Mucosa of rectum (tissue), 2 donors: Measurements from ENCODE around the gene FNDC8.

Experiments used
- H3K27ac ChIP-seq, 2 donors: one replicate each; pipeline ENCODE4 v1.7.0; 2013; ENCODE audit warnings: inconsistent platforms in 2 of 2, low read depth in 2 of 2, low read length in 2 of 2
- H3K27me3 ChIP-seq, 2 donors: one replicate each; pipeline ENCODE4 v1.7.0; 2013; ENCODE audit warnings: low read length in 2 of 2; ENCODE audit not compliant: control insufficient read depth in 2 of 2, insufficient read depth in 2 of 2
- H3K36me3 ChIP-seq, 2 donors: one replicate each; pipeline ENCODE4 v1.7.0; 2013; ENCODE audit warnings: low read length in 2 of 2; ENCODE audit not compliant: control insufficient read depth in 2 of 2, insufficient read depth in 2 of 2
- H3K4me1 ChIP-seq, 2 donors: one replicate each; pipeline ENCODE4 v1.7.0; 2013; ENCODE audit warnings: low read length in 2 of 2, mild to moderate bottlenecking in 1 of 2; ENCODE audit not compliant: control insufficient read depth in 2 of 2, insufficient read depth in 2 of 2
- H3K4me3 ChIP-seq, 2 donors: one replicate each; pipeline ENCODE4 v1.7.0; 2013; ENCODE audit warnings: low read length in 2 of 2
- H3K9ac ChIP-seq, 2 donors: one replicate each; pipeline ENCODE4 v1.7.0; 2013; ENCODE audit warnings: low read length in 2 of 2, low read depth in 1 of 2, mild to moderate bottlenecking in 1 of 2
- H3K9me3 ChIP-seq, 2 donors: one replicate each; pipeline ENCODE4 v1.7.0; 2013; ENCODE audit warnings: low read length in 2 of 2; ENCODE audit not compliant: control insufficient read depth in 2 of 2
- donor health status: healthy.
- donor health status: Normal muscosa, but diverticular disease.

FNDC8 gene

DNA sequence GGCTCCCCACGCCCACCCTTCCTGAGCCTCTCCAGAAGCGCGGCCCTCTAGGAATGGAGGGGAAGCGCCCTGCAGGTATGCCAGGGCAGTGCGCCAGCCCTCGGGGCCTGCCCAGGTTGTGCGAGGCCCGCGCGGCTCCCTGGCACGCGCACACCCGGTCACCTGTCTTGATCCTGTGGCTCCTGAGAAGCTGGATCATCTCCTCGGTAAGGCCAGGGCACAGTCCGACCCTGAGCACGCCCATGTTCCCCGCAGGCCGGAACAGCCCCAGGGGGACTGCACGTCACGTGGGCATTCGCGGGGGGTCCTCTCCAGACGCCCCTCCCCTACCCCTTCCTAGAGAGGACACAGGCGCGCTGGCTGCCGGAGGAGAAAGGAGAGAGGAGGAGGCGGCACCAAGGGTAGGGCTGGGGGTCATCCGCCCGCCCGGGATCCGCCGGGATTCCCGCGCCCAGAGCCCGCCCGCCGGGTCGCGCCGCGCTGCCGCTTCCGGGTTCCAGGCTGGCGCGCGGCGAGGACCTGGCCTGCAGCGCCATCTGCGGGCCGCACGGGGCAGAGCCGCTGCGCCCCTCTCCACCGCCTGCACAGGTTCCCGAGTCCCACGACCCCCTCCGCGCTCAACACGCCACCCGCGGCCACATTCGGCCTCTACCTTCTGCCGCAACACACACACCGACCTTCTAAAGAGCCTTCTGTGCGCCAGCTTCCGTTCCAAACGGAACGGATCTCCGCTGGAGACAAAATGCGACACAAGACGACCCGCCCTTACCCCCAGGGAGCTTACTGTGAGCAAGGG lies 1.8 kb upstream of the FNDC8 start, which contains the start of gene RAD51D:
TSS of gene RAD51D (minus strand) at position 491 of the 796 bp plus-strand sequence. CDS start at position 244, 247 bp downstream.
- H3K27ac ChIP-seq: peak within 1 kb of the TSS; percentile 42 to 79
- peak within 1 kb of the TSS; percentile 85 to 89 for H3K4me3 ChIP-seq
- no peaks in the 10 kb centered on the region for H3K27me3 ChIP-seq
- H3K36me3 ChIP-seq: no peaks in the 10 kb centered on the region
- peak within 1 kb of the TSS; percentile 80 to 88 for H3K9ac ChIP-seq
- H3K9me3 ChIP-seq: no peaks in the 10 kb centered on the region
- H3K4me1 ChIP-seq: peaks cover 0 to 5% of the 10 kb centered on the region in 2 donors

DNA sequence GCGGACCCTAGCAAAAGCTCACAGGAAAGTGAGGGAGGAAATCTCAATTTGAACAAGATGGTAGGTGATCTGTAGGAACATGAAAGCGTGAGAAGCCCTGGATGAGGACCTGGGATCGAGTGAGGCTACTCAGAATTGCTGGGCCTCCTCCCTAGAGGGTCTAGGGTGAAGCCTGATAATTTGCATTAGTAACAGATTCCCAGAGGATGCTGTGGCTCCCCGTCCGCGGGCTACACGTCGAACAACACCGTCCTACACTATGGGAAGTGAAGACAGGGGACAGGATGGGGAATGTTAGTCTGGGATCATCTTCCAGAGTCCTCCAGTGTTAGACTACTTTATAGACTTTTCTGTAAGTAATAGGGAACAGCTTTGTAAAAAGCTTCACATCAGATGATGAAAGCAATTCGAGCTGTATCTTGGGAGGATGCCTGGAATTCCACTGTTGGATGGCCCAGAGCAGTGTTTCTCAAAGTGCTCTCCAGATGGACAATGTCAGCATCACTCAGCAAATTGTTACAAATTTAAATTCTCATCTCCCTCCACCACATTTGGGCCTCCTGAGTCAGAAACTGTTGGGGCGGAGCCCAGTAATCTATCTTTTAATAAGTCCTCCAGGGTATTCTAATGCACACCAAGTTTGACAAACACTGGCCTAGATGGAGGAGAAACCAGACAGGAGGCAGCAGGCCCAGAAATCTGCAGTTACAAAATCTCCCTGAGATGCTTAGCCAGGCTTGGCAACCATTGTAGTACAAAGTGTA lies 6.5 kb downstream of the FNDC8 start:
- Histone ChIP-seq H3K9ac (no peak overlapping the region), H3K4me3 (no peak overlapping the region), H3K36me3 (peaks cover 7 to 18% of the 10 kb centered on the region in 2 donors), H3K9me3 (no peaks in the 10 kb centered on the region), H3K27me3 (no peaks in the 10 kb centered on the region), H3K27ac (no peak overlapping the region), H3K4me1 (peaks cover 0 to 2% of the 10 kb centered on the region in 2 donors)

GRCh38 chr17:35129154-35129972 lies 7.9 kb downstream of the FNDC8 start:
- peaks cover 19 to 32% of the 10 kb centered on the region in 2 donors for H3K36me3 ChIP-seq

GRCh38 chr17:35129973-35130351 lies 8.5 kb downstream of the FNDC8 start:
- no peak overlapping the region for H3K9ac ChIP-seq
- H3K9me3 ChIP-seq: no peaks in the 10 kb centered on the region
- peaks cover 20 to 38% of the 10 kb centered on the region in 2 donors for H3K36me3 ChIP-seq
- no peaks in the 10 kb centered on the region for H3K27me3 ChIP-seq
- no peak overlapping the region for H3K27ac ChIP-seq
- no peak overlapping the region for H3K4me3 ChIP-seq
- H3K4me1 ChIP-seq: peaks cover 0 to 2% of the 10 kb centered on the region in 2 donors

More at GRCh38 chr17:35129154-35129972, 7.9 kb downstream of the FNDC8 start:
- H3K4me3 ChIP-seq: no peak overlapping the region
- no peaks in the 10 kb centered on the region for H3K27me3 ChIP-seq
- H3K4me1 ChIP-seq: peaks cover 0 to 2% of the 10 kb centered on the region in 2 donors
- no peak overlapping the region for H3K9ac ChIP-seq
- no peaks in the 10 kb centered on the region for H3K9me3 ChIP-seq
- H3K27ac ChIP-seq: no peak overlapping the region

GRCh38 chr17:35130392-35130791 lies 9.0 kb downstream of the FNDC8 start:
- H3K36me3 ChIP-seq: peaks cover 24 to 43% of the 10 kb centered on the region in 2 donors
- H3K9me3 ChIP-seq: no peaks in the 10 kb centered on the region
- H3K9ac ChIP-seq: no peak overlapping the region
- no peaks in the 10 kb centered on the region for H3K27me3 ChIP-seq
- no peak overlapping the region for H3K27ac ChIP-seq
- H3K4me1 ChIP-seq: peaks cover 0 to 2% of the 10 kb centered on the region in 2 donors
- H3K4me3 ChIP-seq: no peak overlapping the region

DNA sequence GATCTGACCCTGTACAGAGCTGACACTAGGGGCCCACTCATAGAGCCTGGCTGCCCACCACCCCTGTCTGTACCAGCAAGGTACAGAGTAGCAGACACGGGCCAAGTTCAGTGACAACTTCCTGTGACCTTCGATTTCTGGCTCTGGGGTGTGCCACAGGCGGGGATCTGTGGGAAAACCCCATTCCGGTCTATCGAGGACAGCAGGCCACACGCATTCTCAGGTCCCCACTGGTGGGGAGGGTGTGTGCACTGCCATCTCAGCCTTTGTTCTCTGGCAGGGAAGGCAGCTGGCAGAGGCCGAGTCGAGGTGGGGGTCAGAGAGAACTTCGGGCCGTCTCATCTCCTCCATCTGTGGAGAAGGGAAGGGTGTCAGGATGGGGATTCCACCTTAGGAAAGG lies 10.7 kb downstream of the FNDC8 start:
- Histone ChIP-seq H3K4me1 (peaks cover 0 to 2% of the 10 kb centered on the region in 2 donors), H3K27me3 (no peaks in the 10 kb centered on the region), H3K9me3 (no peaks in the 10 kb centered on the region), H3K4me3 (no peak overlapping the region), H3K27ac (no peak overlapping the region), H3K9ac (no peak overlapping the region), H3K36me3 (peaks cover 35 to 59% of the 10 kb centered on the region in 2 donors)

DNA sequence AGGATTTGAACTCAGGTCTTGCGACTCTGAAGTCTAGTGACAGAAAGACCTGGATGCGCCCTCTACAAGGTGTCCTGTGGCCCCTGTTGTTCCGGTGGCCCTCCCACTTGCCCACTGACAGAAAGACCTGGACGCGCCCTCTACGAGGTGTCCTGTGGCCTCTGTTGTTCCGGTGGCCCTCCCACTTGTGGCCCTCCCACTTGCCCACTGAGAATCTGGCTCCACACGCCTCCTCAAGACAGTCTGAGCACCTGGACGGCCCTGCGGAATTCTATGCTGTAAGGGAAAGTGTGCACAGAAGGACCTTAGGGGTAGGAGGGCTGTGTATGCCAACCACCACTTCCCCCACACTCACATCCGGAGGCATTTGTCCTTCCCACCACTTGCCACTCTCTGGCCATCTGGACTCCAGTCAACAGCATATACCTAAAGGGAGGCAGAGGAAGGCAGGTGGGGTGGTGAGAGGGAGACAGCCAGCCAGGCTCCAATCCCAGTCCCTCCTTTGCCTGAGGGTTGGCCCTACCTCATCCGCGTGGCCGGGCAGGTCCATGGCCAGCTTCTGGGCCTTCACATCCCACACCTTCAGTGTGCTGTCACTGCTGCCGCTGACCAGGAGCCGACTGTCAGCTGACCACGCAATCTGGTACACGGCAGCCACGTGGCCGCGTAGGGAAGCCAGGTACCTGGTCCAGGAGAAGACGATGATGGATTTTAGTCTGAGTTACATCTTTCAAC lies 11.6 kb downstream of the FNDC8 start:
- Histone ChIP-seq H3K9ac (no peak overlapping the region), H3K27me3 (no peaks in the 10 kb centered on the region), H3K4me3 (no peak overlapping the region), H3K4me1 (peaks cover 0 to 2% of the 10 kb centered on the region in 2 donors), H3K27ac (no peak overlapping the region), H3K9me3 (no peaks in the 10 kb centered on the region), H3K36me3 (peaks cover 38 to 63% of the 10 kb centered on the region in 2 donors)

DNA sequence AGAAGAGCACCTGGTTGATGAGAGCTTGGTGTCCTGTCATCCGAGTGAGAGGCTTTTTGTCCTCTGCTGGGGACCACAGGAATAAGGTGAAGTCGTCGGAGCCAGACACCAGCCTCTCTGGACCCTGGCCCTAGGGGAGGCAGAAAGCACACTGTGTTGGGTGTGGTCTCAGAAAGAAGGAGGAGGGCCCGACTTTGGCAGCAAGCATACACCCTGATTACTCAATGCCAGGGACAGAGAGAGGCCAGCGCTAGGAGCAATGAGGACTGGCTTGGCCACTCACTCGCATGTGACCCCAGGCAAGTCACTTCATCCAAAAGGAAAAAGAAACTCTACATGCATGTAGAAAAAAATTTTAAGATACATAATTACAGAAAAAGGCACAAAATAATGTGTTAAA lies 13.9 kb downstream of the FNDC8 start:
- Histone ChIP-seq H3K36me3 (peaks cover 45 to 66% of the 10 kb centered on the region in 2 donors), H3K27ac (no peak overlapping the region), H3K27me3 (no peaks in the 10 kb centered on the region), H3K9ac (no peak overlapping the region), H3K4me1 (peaks cover 0 to 2% of the 10 kb centered on the region in 2 donors), H3K4me3 (no peak overlapping the region), H3K9me3 (no peaks in the 10 kb centered on the region)

DNA sequence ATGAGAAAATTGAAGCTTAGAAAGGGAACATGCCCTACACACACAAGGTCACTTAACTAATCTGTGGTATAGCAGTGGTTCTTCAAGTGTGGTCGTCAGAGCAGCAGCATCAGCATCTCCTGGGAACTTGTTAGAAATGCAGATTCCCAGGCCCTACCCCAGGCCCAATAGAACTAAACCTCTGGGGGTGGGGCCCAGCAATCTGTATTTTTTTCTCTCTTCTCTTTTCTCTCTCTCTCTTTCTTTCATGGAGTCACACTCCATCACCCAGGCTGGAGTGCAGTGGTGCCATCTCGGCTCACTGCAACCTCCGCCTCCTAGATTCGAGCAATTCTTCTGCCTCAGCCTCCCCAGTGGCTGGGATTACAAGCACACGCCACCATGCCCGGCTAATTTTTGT lies 16.8 kb downstream of the FNDC8 start:
- Histone ChIP-seq H3K9me3 (no peaks in the 10 kb centered on the region), H3K36me3 (peaks cover 37 to 45% of the 10 kb centered on the region in 2 donors), H3K27me3 (no peaks in the 10 kb centered on the region), H3K4me3 (no peak overlapping the region), H3K9ac (no peak overlapping the region), H3K27ac (no peak overlapping the region), H3K4me1 (peaks cover 3% of the 10 kb centered on the region in 2 donors)
